Endothelial cell of coronary artery (primary cell): ENCODE measurements around the gene FOXI2. TPM values are rescaled to one million over a fixed set of nuclear protein-coding genes. Genes with fewer than 3 reads are reported as not detected.

ENCODE experiments used
- total RNA-seq: library from RNA; depleted of rRNA; stranded (reverse); fragments of >200 nt; gene quantifications from 2 replicates; pipeline ENCODE4 v1.2.3, GENCODE V29; 2014

Gene FOXI2
- not detected in 2 replicates for total RNA-seq

DNA sequence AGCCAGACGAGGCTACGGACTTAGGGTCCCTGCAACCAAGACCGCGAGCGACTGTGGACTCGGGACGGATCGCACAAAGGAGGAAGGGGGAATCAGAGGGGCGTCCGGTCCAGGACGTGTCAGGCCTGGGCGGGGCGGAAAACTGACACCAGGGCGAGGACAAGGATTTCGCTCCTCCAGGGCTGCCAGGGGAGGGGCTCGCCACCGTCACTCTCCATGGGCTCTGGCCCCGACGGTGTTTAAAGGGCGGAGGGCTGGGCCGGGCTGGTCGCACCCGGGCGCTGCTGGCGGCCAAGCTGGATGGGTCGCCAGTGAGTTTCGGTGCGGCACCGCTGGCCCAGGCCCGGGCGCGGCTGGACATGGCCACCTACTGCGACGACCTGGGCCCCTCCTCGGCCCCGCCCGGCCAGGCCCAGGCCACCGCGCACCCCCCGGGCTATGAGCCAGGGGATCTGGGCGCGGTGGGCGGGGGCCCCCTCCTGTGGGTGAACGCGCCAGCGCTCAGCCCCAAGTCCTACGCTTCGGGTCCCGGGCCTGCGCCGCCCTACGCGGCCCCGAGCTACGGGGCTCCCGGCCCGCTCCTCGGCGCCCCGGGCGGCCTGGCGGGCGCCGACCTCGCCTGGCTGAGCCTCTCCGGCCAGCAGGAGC is at the start of gene FOXI2:
Gene FOXI2, plus strand, starts transcription at position 271 of the 648 bp plus-strand sequence. Its CDS starts 89 bp downstream, at position 360.

Other genes starting within 250 kb of the FOXI2 start
- not detected in 2 replicates for gene NPS, start 187.9 kb upstream of the FOXI2 start, total RNA-seq
- 0.09 TPM in 2 replicates for gene CLRN3, start 155.8 kb downstream of the FOXI2 start, total RNA-seq
- 40.2 and 49.2 TPM in 2 replicates for gene PTPRE, start 169.9 kb downstream of the FOXI2 start, total RNA-seq